H1 (cell line): ENCODE results near the gene GLTP. TPM values are rescaled to one million over a fixed set of nuclear protein-coding genes. Genes with fewer than 3 reads are reported as not detected.

Experiments used
- CTCF ChIA-PET: fragments of 300-600 bp; sonication (Branson Sonifier 250); formaldehyde crosslinking; loops from one replicate; lab custom pipeline; 2021; ENCODE audit not compliant: partially characterized antibody; lab: Charles Lee
- POLR2A ChIA-PET: fragments of 300-600 bp; sonication (Branson Sonifier 250); formaldehyde crosslinking; loops from one replicate; lab custom pipeline; 2021; ENCODE audit warnings: inconsistent platforms; ENCODE audit not compliant: partially characterized antibody; lab: Charles Lee
- DNase-seq, 2 experiments: peaks; one replicate each; pipeline versions ENCODE4 v3.0.0 to v3.0.0-alpha.2; 2010 to 2022; ENCODE audit warnings: low spot score in 2 of 2, low read depth in 1 of 2, mixed read lengths in 1 of 2
- FAIRE-seq: peaks from 2 replicates; lab custom pipeline; 2011; peaks lifted over from hg19 to GRCh38; lab: Jason Lieb, UNC
- H2AFZ ChIP-seq: 2 replicates; pipeline ENCODE4 v1.8.1; 2012; ENCODE audit warnings: low read length, inconsistent platforms
- H2AK5ac ChIP-seq: 2 replicates; pipeline ENCODE4 v1.6.1; 2013; ENCODE audit warnings: low read depth, low read length
- H2BK120ac ChIP-seq: replicated peaks from 2 replicates; pipeline ENCODE3; 2013; ENCODE audit warnings: low read depth, low read length, inconsistent platforms
- H2BK12ac ChIP-seq: 2 replicates; pipeline ENCODE4 v1.6.1; 2013; ENCODE audit warnings: low read depth, low read length
- H2BK15ac ChIP-seq: 2 replicates; pipeline ENCODE4 v1.6.1; 2013; ENCODE audit warnings: low read length
- H2BK20ac ChIP-seq: 2 replicates; pipeline ENCODE4 v1.6.1; 2013; ENCODE audit warnings: low read length
- H2BK5ac ChIP-seq: 2 replicates; pipeline ENCODE4 v1.6.1; 2013; ENCODE audit warnings: low read depth, low read length
- H3K14ac ChIP-seq: 2 replicates; pipeline ENCODE4 v1.6.1; 2013; ENCODE audit warnings: inconsistent platforms; ENCODE audit not compliant: insufficient read length
- H3K18ac ChIP-seq: 2 replicates; pipeline ENCODE4 v1.6.1; 2013; ENCODE audit warnings: low read length; ENCODE audit errors: extremely low read depth
- H3K23ac ChIP-seq: 2 replicates; pipeline ENCODE4 v1.6.1; 2013; ENCODE audit warnings: inconsistent platforms; ENCODE audit not compliant: insufficient read length
- H3K23me2 ChIP-seq: 2 replicates; pipeline ENCODE4 v1.6.1; 2013; ENCODE audit warnings: low read depth, low read length
- H3K27ac ChIP-seq: 2 replicates; pipeline ENCODE4 v1.6.1; 2011; ENCODE audit warnings: low read depth, low read length, inconsistent platforms
- H3K27me3 ChIP-seq, 4 experiments: replicated peaks in 1 of 4; 1 replicate in 1 of 4; 2 replicates in 3 of 4; pipeline versions ENCODE4 v1.6.1 to v1.8.1; 2011 to 2013; ENCODE audit warnings: low read length in 3 of 4, mild to moderate bottlenecking in 3 of 4, inconsistent platforms in 2 of 4, mixed read lengths in 2 of 4, moderate library complexity in 1 of 4; ENCODE audit not compliant: control insufficient read depth in 3 of 4, insufficient read depth in 3 of 4; ENCODE audit errors: extremely low read depth in 1 of 4
- H3K36me3 ChIP-seq, 4 experiments: 2 replicates each; pipeline versions ENCODE4 v1.6.1 to v1.8.1; 2011 to 2013; ENCODE audit warnings: mild to moderate bottlenecking in 4 of 4, low read length in 3 of 4, moderate library complexity in 2 of 4, control low read depth in 1 of 4, inconsistent platforms in 1 of 4; ENCODE audit not compliant: insufficient read depth in 4 of 4, control insufficient read depth in 2 of 4
- H3K4ac ChIP-seq: replicated peaks from 2 replicates; pipeline ENCODE3; 2013; ENCODE audit warnings: low read length, low read depth, mixed read lengths, inconsistent platforms; ENCODE audit not compliant: insufficient read length
- H3K4me1 ChIP-seq, 4 experiments: replicated peaks in 1 of 4; 1 replicate in 1 of 4; 2 replicates in 3 of 4; pipeline versions ENCODE4 v1.6.1 to v1.8.1; 2011 to 2013; ENCODE audit warnings: low read length in 3 of 4, inconsistent platforms in 2 of 4, mixed read lengths in 1 of 4; ENCODE audit not compliant: insufficient read depth in 4 of 4, control insufficient read depth in 3 of 4
- H3K4me2 ChIP-seq, 2 experiments: 2 replicates each; pipeline versions ENCODE4 v1.6.1 to v1.8.1; 2011 to 2013; ENCODE audit warnings: low read depth in 2 of 2, low read length in 2 of 2, control low read depth in 1 of 2, inconsistent platforms in 1 of 2, mild to moderate bottlenecking in 1 of 2; ENCODE audit not compliant: insufficient read depth in 1 of 2
- H3K4me3 ChIP-seq, 4 experiments: fragments of 200-600, 300-600 bp in 1 of 4; sonication (generic), shearing (Covaris generic), sonication (Bioruptor Twin) in 1 of 4; 2 replicates each; pipeline versions ENCODE4 v1.5.1 to v1.8.1; 2011 to 2016; ENCODE audit warnings: low read length in 4 of 4, low read depth in 3 of 4, control low read depth in 2 of 4, inconsistent platforms in 2 of 4, mild to moderate bottlenecking in 2 of 4, mixed read lengths in 1 of 4, moderate library complexity in 1 of 4; ENCODE audit not compliant: insufficient read depth in 2 of 4; ENCODE audit errors: extremely low read depth in 1 of 4
- H3K56ac ChIP-seq: replicated peaks from 2 replicates; pipeline ENCODE3; 2013; ENCODE audit warnings: low read depth, mild to moderate bottlenecking, mixed read lengths, low read length, inconsistent platforms; ENCODE audit not compliant: insufficient read length
- H3K79me1 ChIP-seq: 2 replicates; pipeline ENCODE4 v1.6.1; 2013; ENCODE audit warnings: low read depth, low read length, control low read depth
- H3K79me2 ChIP-seq, 2 experiments: 2 replicates each; pipeline versions ENCODE4 v1.6.1 to v1.8.1; 2012 to 2013; ENCODE audit warnings: low read length in 2 of 2, mild to moderate bottlenecking in 2 of 2, inconsistent platforms in 1 of 2; ENCODE audit not compliant: insufficient read depth in 2 of 2, control insufficient read depth in 1 of 2
- H3K9ac ChIP-seq, 4 experiments: replicated peaks in 1 of 4; 1 replicate in 1 of 4; 2 replicates in 3 of 4; pipeline versions ENCODE4 v1.6.1 to v1.8.1; 2011 to 2013; ENCODE audit warnings: low read depth in 3 of 4, low read length in 3 of 4, control low read depth in 2 of 4, mild to moderate bottlenecking in 2 of 4, moderate library complexity in 2 of 4, inconsistent platforms in 1 of 4; ENCODE audit errors: extremely low read depth in 1 of 4
- H3K9me3 ChIP-seq, 2 experiments: 2 replicates each; pipeline versions ENCODE4 v1.6.1 to v1.8.1; 2012 to 2013; ENCODE audit warnings: mild to moderate bottlenecking in 2 of 2, moderate library complexity in 2 of 2, control low read depth in 1 of 2, inconsistent platforms in 1 of 2, low read depth in 1 of 2, low read length in 1 of 2, mixed read lengths in 1 of 2; ENCODE audit not compliant: insufficient read depth in 2 of 2
- H4K20me1 ChIP-seq, 2 experiments: replicated peaks in 1 of 2; 2 replicates each; pipeline versions ENCODE3 to v1.8.1; 2011 to 2013; ENCODE audit warnings: inconsistent platforms in 2 of 2, low read length in 2 of 2, mild to moderate bottlenecking in 1 of 2; ENCODE audit not compliant: insufficient read depth in 2 of 2, control insufficient read depth in 1 of 2
- H4K5ac ChIP-seq: 2 replicates; pipeline ENCODE4 v1.6.1; 2013; ENCODE audit warnings: low read length, low read depth, mixed read lengths, inconsistent platforms; ENCODE audit not compliant: insufficient read length
- H4K8ac ChIP-seq: 2 replicates; pipeline ENCODE4 v1.8.0; 2013; ENCODE audit warnings: mild to moderate bottlenecking, moderate library complexity, low read length, inconsistent platforms; ENCODE audit not compliant: insufficient read depth; ENCODE audit errors: extremely low read depth
- H4K91ac ChIP-seq: replicated peaks from 2 replicates; pipeline ENCODE3; 2013; ENCODE audit warnings: low read length, mixed read lengths, inconsistent platforms; ENCODE audit not compliant: insufficient read length
- KDM1A ChIP-seq: fragments of 200-600, 300-600 bp; sonication (generic); IDR thresholded peaks from 2 replicates; pipeline ENCODE4 v1.7.1; 2016; ENCODE audit warnings: mild to moderate bottlenecking, low read length, borderline replicate concordance
- KDM4A ChIP-seq: IDR thresholded peaks from one replicate; pipeline ENCODE4 v1.7.1; 2012; ENCODE audit warnings: low read depth, mild to moderate bottlenecking, moderate library complexity, low read length, inconsistent platforms; ENCODE audit not compliant: severe bottlenecking
- KDM5A ChIP-seq: fragments of 200-600 bp; IDR thresholded peaks from 2 replicates; pipeline ENCODE4 v1.7.1; 2012; ENCODE audit warnings: mild to moderate bottlenecking, low read length, inconsistent platforms, mixed read lengths
- WGBS, 2 experiments: shearing (Covaris generic) in 1 of 2; methylation state at CpG; one replicate each; pipeline versions ENCODE4 v1.1.6 to v1.1.7; 2013 to 2015; ENCODE audit warnings: low lambda C conversion rate in 2 of 2, mixed read lengths in 2 of 2, inconsistent platforms in 1 of 2, low coverage in 1 of 2, missing lambda C conversion rate in 1 of 2; ENCODE audit not compliant: insufficient replicate concordance in 2 of 2, insufficient coverage in 1 of 2, insufficient read length in 1 of 2; ENCODE audit errors: extremely low coverage in 1 of 2, missing lambda C conversion rate in 1 of 2; 5-methylcytosine and 5-hydroxymethylcytosine counted together
- polyA plus RNA-seq, 7 experiments: library from polyadenylated mRNA; depleted of rRNA in 3 of 7; stranded (reverse) in 5 of 7; unstranded in 2 of 7; fragments of >200 nt in 5 of 7; fragments of 200-250 nt in 2 of 7; gene quantifications; 1 replicate in 5 of 7; 2 replicates in 1 of 7; 4 replicates in 1 of 7; pipeline versions ENCODE4 v1.2.1 to v1.2.3, GENCODE V29; 2011 to 2013; ENCODE audit warnings: missing spikeins in 2 of 7, mixed read lengths in 2 of 7
- total RNA-seq: library from RNA; stranded (reverse); fragmentation: NEBNext Ultra II Directional; extraction: Animal tissue kit (Norgen Biotek cat#: 25700); gene quantifications from 2 replicates; pipeline ENCODE4 v1.2.1, GENCODE V29; 2021

Gene GLTP
- total and polyA plus RNA-seq, 2 of the 8 experiments (the other 6 are each of a cell fraction or from before 2014, with no cell fraction given), result 9.8 to 26.1 TPM

- H3K9me3 ChIP-seq, result 0 out of 4 replicates have a peak, but pooled peaks cover 0 to 5% of the 10 kb centered on the region in 2 experiments
- no peak overlapping the region for H3K18ac ChIP-seq
- 81% methylated on average over 4 of the region's 4 CpGs; no CpG with 5 or more reads in 1 of the 2 experiments for WGBS, 2 experiments
- H3K14ac ChIP-seq, result no peak overlapping the region
- H3K23ac ChIP-seq, result no peak overlapping the region
- peaks cover 12% of the 10 kb centered on the region; the same call in 1 of the 2 replicates for H3K23me2 ChIP-seq
- FAIRE-seq, result no peak
- no peaks in the 10 kb centered on the region for H3K79me2 ChIP-seq
- H4K91ac ChIP-seq, result no peak overlapping the region
- no peak overlapping the region for H2BK20ac ChIP-seq
- no peak overlapping the region for H3K56ac ChIP-seq
- no peak overlapping the region for H2BK15ac ChIP-seq
- H3K36me3 ChIP-seq, result no peaks in the 10 kb centered on the region
- no peak overlapping the region for H2BK5ac ChIP-seq
- TF ChIP-seq KDM1A (0 out of 2 replicates have a peak, but pooled peaks have one; percentile 74), KDM4A (no peak), KDM5A (no peak)
- TF ChIP-seq, all 59 proteins: peak for 1
- Histone ChIP-seq H3K4ac (no peak overlapping the region), H2BK120ac (no peak overlapping the region), H3K4me1 (no peaks in the 10 kb centered on the region; a peak in 1 of 7 replicates), H4K5ac (no peak overlapping the region), H2AK5ac (no peak overlapping the region), H3K27ac (no peak overlapping the region), H3K9ac (no peak overlapping the region), H3K27me3 (no peaks in the 10 kb centered on the region), H4K20me1 (peaks cover 0 to 8% of the 10 kb centered on the region in 2 experiments), H3K79me1 (no peaks in the 10 kb centered on the region), H2AFZ (no peak overlapping the region), H2BK12ac (no peak overlapping the region), H3K4me2 (no peak overlapping the region), H4K8ac (no peak overlapping the region), H3K4me3 (no peak overlapping the region)
- ChIA-PET POLR2A (no interaction called here), CTCF (interaction anchor here (0.7 to 2.8 kb wide), 7 partner anchors 10 to 113 kb away, joined by 3 to 28 read pairs (median 3); no protein-coding TSS in a partner anchor)
- no peak for DNase-seq
Observed at GRCh38 chr12:109815225-109815624, 65.1 kb downstream of the GLTP start.
